HEK293 (cell line): Measurements from ENCODE around the gene CFAP69.

Experiments
- CTCF ChIA-PET: fragments of 350-600 bp; formaldehyde crosslinking; extraction: SDS; loops from one replicate; lab custom pipeline; 2021; ENCODE audit warnings: antibody characterized with exemption; lab: Yijun Ruan, JAX
- POLR2A ChIA-PET: fragments of 300-600 bp; formaldehyde crosslinking; extraction: SDS; loops from one replicate; lab custom pipeline; 2020; ENCODE audit warnings: antibody characterized with exemption, inconsistent platforms; lab: Yijun Ruan, JAX
- H3K27ac ChIP-seq: fragments of 200-500 bp; sonication (Bioruptor generic); 2 replicates; pipeline ENCODE4 v1.5.1; 2014; ENCODE audit warnings: low read depth, low read length, control low read depth, inconsistent platforms; ENCODE audit errors: extremely low read depth
- H3K36me3 ChIP-seq, 2 experiments: fragments of 200-500 bp in 1 of 2; sonication (Bioruptor generic) in 1 of 2; 1 replicate in 1 of 2; 2 replicates in 1 of 2; pipeline ENCODE4 v1.5.1; 2014 to 2017; ENCODE audit warnings: inconsistent platforms in 2 of 2, low read length in 2 of 2; ENCODE audit not compliant: control insufficient read depth in 2 of 2, insufficient read depth in 1 of 2
- H3K4me1 ChIP-seq: fragments of 200-500 bp; sonication (Bioruptor generic); 2 replicates; pipeline ENCODE4 v1.5.1; 2014; ENCODE audit warnings: mild to moderate bottlenecking, low read length, inconsistent platforms; ENCODE audit not compliant: control insufficient read depth, insufficient read depth
- H3K4me3 ChIP-seq: 2 replicates; pipeline ENCODE4 v1.5.1; 2011; ENCODE audit warnings: low read depth, mild to moderate bottlenecking, control low read depth, low read length, moderate library complexity
- H3K9me3 ChIP-seq: fragments of 200-500 bp; sonication (Bioruptor generic); 2 replicates; pipeline ENCODE4 v1.5.1; 2014; ENCODE audit warnings: low read depth, low read length, inconsistent platforms; ENCODE audit not compliant: control insufficient read depth, insufficient read depth
- GLIS2 ChIP-seq: fragments of 450-650 bp; formaldehyde crosslinking; IDR thresholded peaks from 2 replicates; pipeline ENCODE4 v1.5.1; 2016; ENCODE audit warnings: missing biosample characterization, missing genetic modification characterization
- HIC1 ChIP-seq: fragments of 450-650 bp; formaldehyde crosslinking; IDR thresholded peaks from 2 replicates; pipeline ENCODE4 v1.5.1; 2016; ENCODE audit warnings: missing biosample characterization, missing genetic modification characterization
- HOXA7 ChIP-seq: sonication (generic); formaldehyde crosslinking; IDR thresholded peaks from 2 replicates; pipeline ENCODE4 v1.8.1; 2022; ENCODE audit warnings: missing genetic modification reagents, borderline replicate concordance
- IKZF3 ChIP-seq: fragments of 450-650 bp; IDR thresholded peaks from 2 replicates; pipeline ENCODE4 v1.5.0; 2018; ENCODE audit warnings: missing biosample characterization, mild to moderate bottlenecking, missing genetic modification characterization, moderate library complexity
- MEIS1 ChIP-seq: sonication (generic); formaldehyde crosslinking; IDR thresholded peaks from 2 replicates; pipeline ENCODE4 v1.8.1; 2022; ENCODE audit warnings: missing genetic modification reagents, mild to moderate bottlenecking, borderline replicate concordance
- PRDM1 ChIP-seq: fragments of 450-650 bp; formaldehyde crosslinking; IDR thresholded peaks from 2 replicates; pipeline ENCODE4; 2016; ENCODE audit warnings: missing biosample characterization, missing genetic modification characterization
- PRDM6 ChIP-seq: fragments of 450-650 bp; formaldehyde crosslinking; IDR thresholded peaks from 2 replicates; pipeline ENCODE4 v1.5.1; 2017; ENCODE audit warnings: missing biosample characterization, missing genetic modification characterization
- TCF7L2 ChIP-seq: IDR thresholded peaks from 2 replicates; pipeline ENCODE4 v1.6.1; 2011; ENCODE audit warnings: low read depth, mild to moderate bottlenecking, inconsistent platforms, low read length, moderate library complexity, borderline replicate concordance
- ZBTB48 ChIP-seq: fragments of 450-650 bp; formaldehyde crosslinking; IDR thresholded peaks from 2 replicates; pipeline ENCODE4 v1.5.1; 2016; ENCODE audit warnings: missing biosample characterization, missing genetic modification characterization
- ZNF114 ChIP-seq: fragments of 450-650 bp; formaldehyde crosslinking; IDR thresholded peaks from 2 replicates; pipeline ENCODE4 v1.5.0; 2017; ENCODE audit warnings: missing biosample characterization, missing genetic modification characterization
- ZNF19 ChIP-seq: fragments of 450-650 bp; formaldehyde crosslinking; IDR thresholded peaks from 2 replicates; pipeline ENCODE4; 2016; ENCODE audit warnings: missing biosample characterization, missing genetic modification characterization, low read depth
- ZNF266 ChIP-seq: fragments of 450-650 bp; formaldehyde crosslinking; IDR thresholded peaks from 2 replicates; pipeline ENCODE4 v1.5.1; 2016; ENCODE audit warnings: missing biosample characterization, missing genetic modification characterization, low read depth
- ZNF354C ChIP-seq: fragments of 450-650 bp; formaldehyde crosslinking; IDR thresholded peaks from 2 replicates; pipeline ENCODE4 v1.5.1; 2016; ENCODE audit warnings: missing biosample characterization, missing genetic modification characterization, low read depth, borderline replicate concordance
- ZNF362 ChIP-seq: fragments of 450-650 bp; formaldehyde crosslinking; IDR thresholded peaks from 2 replicates; pipeline ENCODE4 v1.5.1; 2016; ENCODE audit warnings: missing biosample characterization, missing genetic modification characterization
- ZNF366 ChIP-seq: fragments of 450-650 bp; formaldehyde crosslinking; conservative IDR thresholded peaks from 2 replicates; pipeline ENCODE4 v1.5.1; 2016; ENCODE audit warnings: missing biosample characterization, missing genetic modification characterization
- ZNF433 ChIP-seq: fragments of 450-650 bp; formaldehyde crosslinking; IDR thresholded peaks from 2 replicates; pipeline ENCODE4 v1.5.1; 2016; ENCODE audit warnings: missing biosample characterization, missing genetic modification characterization, low read depth
- ZNF514 ChIP-seq: fragments of 450-650 bp; formaldehyde crosslinking; IDR thresholded peaks from 2 replicates; pipeline ENCODE4 v1.5.1; 2016; ENCODE audit warnings: missing biosample characterization, missing genetic modification characterization
- ZNF623 ChIP-seq: fragments of 450-650 bp; formaldehyde crosslinking; IDR thresholded peaks from 2 replicates; pipeline ENCODE4 v1.5.1; 2016; ENCODE audit warnings: missing biosample characterization, missing genetic modification characterization
- ZNF629 ChIP-seq: fragments of 450-650 bp; formaldehyde crosslinking; IDR thresholded peaks from 2 replicates; pipeline ENCODE4 v1.5.1; 2017; ENCODE audit warnings: missing biosample characterization, missing genetic modification characterization
- ZNF792 ChIP-seq: fragments of 450-650 bp; formaldehyde crosslinking; IDR thresholded peaks from 2 replicates; pipeline ENCODE4 v1.5.1; 2016; ENCODE audit warnings: missing biosample characterization, missing genetic modification characterization
- TF ChIP-seq, protein P1 (sequence below): fragments of 450-650 bp; formaldehyde crosslinking; IDR thresholded peaks from 2 replicates; pipeline ENCODE4 v1.5.1; 2016; ENCODE audit warnings: missing biosample characterization, missing genetic modification characterization, borderline replicate concordance
- TF ChIP-seq, protein P2 (sequence below): fragments of 450-650 bp; formaldehyde crosslinking; IDR thresholded peaks from 2 replicates; pipeline ENCODE4 v1.5.1; 2016; ENCODE audit warnings: missing biosample characterization, missing genetic modification characterization

CFAP69 gene

DNA sequence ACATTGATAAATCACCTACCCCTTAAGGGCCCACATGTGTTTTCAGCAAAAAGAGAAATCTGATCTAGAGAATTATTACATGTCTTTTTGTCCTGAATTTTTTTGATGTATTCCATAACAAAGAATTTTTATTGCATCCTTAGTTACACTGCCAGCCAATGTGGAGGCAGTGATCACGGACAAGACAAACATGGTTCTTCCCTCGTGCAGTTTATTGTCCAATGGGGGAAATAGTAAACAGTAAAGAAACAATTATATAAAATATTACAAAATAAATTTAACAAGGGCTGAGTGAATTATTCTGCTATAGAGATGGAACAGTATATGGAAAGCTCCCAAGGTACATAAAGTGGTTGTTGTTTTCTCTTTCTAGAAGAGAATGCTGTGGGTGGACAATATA is 31.5 kb upstream of the CFAP69 start:
- ChIA-PET CTCF (interaction anchor here (0.6 to 1.2 kb wide), 2 partner anchors 50 to 226 kb away, joined by 3 to 4 read pairs; no protein-coding TSS in a partner anchor), POLR2A (no interaction called here)
- H3K9me3 ChIP-seq = no peaks in the 10 kb centered on the region
- H3K4me1 ChIP-seq = peaks cover 30% of the 10 kb centered on the region
- no peak overlapping the region for H3K27ac ChIP-seq
- TF ChIP-seq PRDM6 (peak; percentile 52), ZNF623 (tag by site-specific recombination) (no peak)
- no peak overlapping the region for H3K4me3 ChIP-seq
- H3K36me3 ChIP-seq = peaks cover 0 to 3% of the 10 kb centered on the region in 2 experiments; a peak in 1 of 3 replicates

DNA sequence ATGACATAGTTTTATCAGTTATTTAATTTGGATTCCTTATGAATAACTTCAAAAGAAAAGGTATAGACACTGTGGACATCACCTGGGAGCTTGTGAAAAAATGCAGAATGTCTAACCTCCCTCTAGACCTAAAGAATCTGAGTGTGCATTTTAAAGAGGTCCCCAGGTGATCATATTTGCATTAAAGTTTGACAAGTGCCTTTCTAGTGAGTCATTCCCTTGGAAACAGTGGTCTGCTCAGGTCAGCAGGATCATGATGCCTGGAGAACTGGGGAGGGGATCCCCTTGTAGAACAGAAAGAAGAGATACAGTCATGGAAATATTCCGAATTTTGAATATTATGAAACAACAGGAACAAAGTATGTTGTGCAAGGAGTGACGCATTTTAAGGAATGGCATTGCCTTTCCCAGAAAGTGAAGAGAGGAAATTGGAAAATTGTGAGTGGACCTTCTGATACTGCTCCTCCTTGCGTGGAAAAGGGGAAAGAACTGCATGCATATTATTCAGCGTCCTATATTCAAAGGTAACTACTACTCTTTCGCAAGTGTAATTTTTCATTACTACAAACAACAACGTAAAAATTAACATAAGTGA is 28.8 kb upstream of the CFAP69 start:
- CTCF ChIA-PET = interaction anchor here (1.2 kb wide), 1 partner anchor 19 kb away, joined by 3 read pairs; no protein-coding TSS in a partner anchor
- H3K9me3 ChIP-seq = no peaks in the 10 kb centered on the region
- no peak overlapping the region for H3K27ac ChIP-seq
- TF ChIP-seq ZNF362 = no peak
- TF ChIP-seq PRDM1 (tag by site-specific recombination) = 0 out of 2 replicates have a peak, but pooled peaks have one; percentile 18
- H3K4me1 ChIP-seq = peaks cover 22% of the 10 kb centered on the region
- POLR2A ChIA-PET = no interaction called here
- H3K36me3 ChIP-seq = peaks cover 0 to 3% of the 10 kb centered on the region in 2 experiments; a peak in 1 of 3 replicates
- no peak overlapping the region for H3K4me3 ChIP-seq

- POLR2A ChIA-PET = no interaction called here
- H3K27ac ChIP-seq = no peak overlapping the region
- TF ChIP-seq HOXA7 (CRISPR knock-in tag) (no peak), ZNF366 (tag by site-specific recombination) (no peak), MEIS1 (CRISPR knock-in tag) (no peak), ZBTB48 (tag by site-specific recombination) (no peak), ZNF354C (tag by site-specific recombination) (no peak), ZNF629 (tag by site-specific recombination) (no peak), ZNF114 (no peak), ZNF266 (tag by site-specific recombination) (no peak), TCF7L2 (no peak), HIC1 (tag by site-specific recombination) (no peak), IKZF3 (tag by site-specific recombination) (no peak), ZNF514 (tag by site-specific recombination) (no peak), ZNF792 (tag by site-specific recombination) (no peak), ZNF19 (tag by site-specific recombination) (no peak), ZNF433 (tag by site-specific recombination) (no peak), GLIS2 (tag by site-specific recombination) (no peak)
- TF ChIP-seq, protein P1, sequence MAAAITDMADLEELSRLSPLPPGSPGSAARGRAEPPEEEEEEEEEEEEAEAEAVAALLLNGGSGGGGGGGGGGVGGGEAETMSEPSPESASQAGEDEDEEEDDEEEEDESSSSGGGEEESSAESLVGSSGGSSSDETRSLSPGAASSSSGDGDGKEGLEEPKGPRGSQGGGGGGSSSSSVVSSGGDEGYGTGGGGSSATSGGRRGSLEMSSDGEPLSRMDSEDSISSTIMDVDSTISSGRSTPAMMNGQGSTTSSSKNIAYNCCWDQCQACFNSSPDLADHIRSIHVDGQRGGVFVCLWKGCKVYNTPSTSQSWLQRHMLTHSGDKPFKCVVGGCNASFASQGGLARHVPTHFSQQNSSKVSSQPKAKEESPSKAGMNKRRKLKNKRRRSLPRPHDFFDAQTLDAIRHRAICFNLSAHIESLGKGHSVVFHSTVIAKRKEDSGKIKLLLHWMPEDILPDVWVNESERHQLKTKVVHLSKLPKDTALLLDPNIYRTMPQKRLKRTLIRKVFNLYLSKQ (tag by site-specific recombination) = no peak
- TF ChIP-seq, protein P2, sequence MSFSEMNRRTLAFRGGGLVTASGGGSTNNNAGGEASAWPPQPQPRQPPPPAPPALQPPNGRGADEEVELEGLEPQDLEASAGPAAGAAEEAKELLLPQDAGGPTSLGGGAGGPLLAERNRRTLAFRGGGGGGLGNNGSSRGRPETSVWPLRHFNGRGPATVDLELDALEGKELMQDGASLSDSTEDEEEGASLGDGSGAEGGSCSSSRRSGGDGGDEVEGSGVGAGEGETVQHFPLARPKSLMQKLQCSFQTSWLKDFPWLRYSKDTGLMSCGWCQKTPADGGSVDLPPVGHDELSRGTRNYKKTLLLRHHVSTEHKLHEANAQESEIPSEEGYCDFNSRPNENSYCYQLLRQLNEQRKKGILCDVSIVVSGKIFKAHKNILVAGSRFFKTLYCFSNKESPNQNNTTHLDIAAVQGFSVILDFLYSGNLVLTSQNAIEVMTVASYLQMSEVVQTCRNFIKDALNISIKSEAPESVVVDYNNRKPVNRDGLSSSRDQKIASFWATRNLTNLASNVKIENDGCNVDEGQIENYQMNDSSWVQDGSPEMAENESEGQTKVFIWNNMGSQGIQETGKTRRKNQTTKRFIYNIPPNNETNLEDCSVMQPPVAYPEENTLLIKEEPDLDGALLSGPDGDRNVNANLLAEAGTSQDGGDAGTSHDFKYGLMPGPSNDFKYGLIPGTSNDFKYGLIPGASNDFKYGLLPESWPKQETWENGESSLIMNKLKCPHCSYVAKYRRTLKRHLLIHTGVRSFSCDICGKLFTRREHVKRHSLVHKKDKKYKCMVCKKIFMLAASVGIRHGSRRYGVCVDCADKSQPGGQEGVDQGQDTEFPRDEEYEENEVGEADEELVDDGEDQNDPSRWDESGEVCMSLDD (tag by site-specific recombination) = no peak
Observed at GRCh38 chr7:90216771-90217170, 28.2 kb upstream of the CFAP69 start.

More at GRCh38 chr7:90216771-90217170, 28.2 kb upstream of the CFAP69 start:
- no peaks in the 10 kb centered on the region for H3K9me3 ChIP-seq
- no peak overlapping the region for H3K4me3 ChIP-seq
- H3K4me1 ChIP-seq = peaks cover 21% of the 10 kb centered on the region
- CTCF ChIA-PET = interaction anchor here (1.2 kb wide), 1 partner anchor 20 kb away, joined by 3 read pairs; no protein-coding TSS in a partner anchor
- peaks cover 0 to 3% of the 10 kb centered on the region in 2 experiments; a peak in 1 of 3 replicates for H3K36me3 ChIP-seq
